HEK293 (cell line): ENCODE measurements around the gene B4GALT5.

Source experiments
- CTCF ChIA-PET: fragments of 350-600 bp; formaldehyde crosslinking; extraction: SDS; loops from one replicate; lab custom pipeline; 2021; ENCODE audit warnings: antibody characterized with exemption; lab: Yijun Ruan, JAX
- POLR2A ChIA-PET: fragments of 300-600 bp; formaldehyde crosslinking; extraction: SDS; loops from one replicate; lab custom pipeline; 2020; ENCODE audit warnings: antibody characterized with exemption, inconsistent platforms; lab: Yijun Ruan, JAX
- H3K27ac ChIP-seq: fragments of 200-500 bp; sonication (Bioruptor generic); 2 replicates; pipeline ENCODE4 v1.5.1; 2014; ENCODE audit warnings: low read depth, low read length, control low read depth, inconsistent platforms; ENCODE audit errors: extremely low read depth
- H3K36me3 ChIP-seq, 2 experiments: fragments of 200-500 bp in 1 of 2; sonication (Bioruptor generic) in 1 of 2; 1 replicate in 1 of 2; 2 replicates in 1 of 2; pipeline ENCODE4 v1.5.1; 2014 to 2017; ENCODE audit warnings: inconsistent platforms in 2 of 2, low read length in 2 of 2; ENCODE audit not compliant: control insufficient read depth in 2 of 2, insufficient read depth in 1 of 2
- H3K4me1 ChIP-seq: fragments of 200-500 bp; sonication (Bioruptor generic); 2 replicates; pipeline ENCODE4 v1.5.1; 2014; ENCODE audit warnings: mild to moderate bottlenecking, low read length, inconsistent platforms; ENCODE audit not compliant: control insufficient read depth, insufficient read depth
- H3K4me3 ChIP-seq: 2 replicates; pipeline ENCODE4 v1.5.1; 2011; ENCODE audit warnings: low read depth, mild to moderate bottlenecking, control low read depth, low read length, moderate library complexity
- H3K9me3 ChIP-seq: fragments of 200-500 bp; sonication (Bioruptor generic); 2 replicates; pipeline ENCODE4 v1.5.1; 2014; ENCODE audit warnings: low read depth, low read length, inconsistent platforms; ENCODE audit not compliant: control insufficient read depth, insufficient read depth
- HOXD13 ChIP-seq: sonication (generic); formaldehyde crosslinking; IDR thresholded peaks from 2 replicates; pipeline ENCODE4 v1.8.0; 2022; ENCODE audit warnings: missing genetic modification reagents, borderline replicate concordance
- SALL2 ChIP-seq: fragments of 450-650 bp; formaldehyde crosslinking; IDR thresholded peaks from 2 replicates; pipeline ENCODE4 v1.5.0; 2017; ENCODE audit warnings: missing biosample characterization, mild to moderate bottlenecking, missing genetic modification characterization, borderline replicate concordance
- ZNF112 ChIP-seq: fragments of 450-650 bp; formaldehyde crosslinking; IDR thresholded peaks from 2 replicates; pipeline ENCODE4 v1.5.0; 2017; ENCODE audit warnings: missing biosample characterization, missing genetic modification characterization
- ZNF146 ChIP-seq: fragments of 450-650 bp; formaldehyde crosslinking; IDR thresholded peaks from 2 replicates; pipeline ENCODE4 v1.5.1; 2016; ENCODE audit warnings: missing biosample characterization, missing genetic modification characterization
- ZNF280D ChIP-seq: fragments of 450-650 bp; formaldehyde crosslinking; IDR thresholded peaks from 2 replicates; pipeline ENCODE4 v1.5.1; 2016; ENCODE audit warnings: missing biosample characterization, missing genetic modification characterization
- ZNF302 ChIP-seq: fragments of 450-650 bp; formaldehyde crosslinking; IDR thresholded peaks from 2 replicates; pipeline ENCODE4 v1.5.1; 2016; ENCODE audit warnings: missing biosample characterization, missing genetic modification characterization, low read depth
- ZNF514 ChIP-seq: fragments of 450-650 bp; formaldehyde crosslinking; IDR thresholded peaks from 2 replicates; pipeline ENCODE4 v1.5.1; 2016; ENCODE audit warnings: missing biosample characterization, missing genetic modification characterization
- ZNF692 ChIP-seq: fragments of 450-650 bp; formaldehyde crosslinking; IDR thresholded peaks from 2 replicates; pipeline ENCODE4 v1.5.1; 2016; ENCODE audit warnings: missing biosample characterization, missing genetic modification characterization
- ZNF768 ChIP-seq: fragments of 450-650 bp; formaldehyde crosslinking; IDR thresholded peaks from 2 replicates; pipeline ENCODE4 v1.5.1; 2018; ENCODE audit warnings: missing biosample characterization, mild to moderate bottlenecking, missing genetic modification characterization
- ZSCAN16 ChIP-seq: fragments of 450-650 bp; formaldehyde crosslinking; IDR thresholded peaks from 2 replicates; pipeline ENCODE4 v1.5.1; 2016; ENCODE audit warnings: missing biosample characterization, missing genetic modification characterization

B4GALT5 gene

GRCh38 chr20:49602345-49603208, 111.1 kb downstream of the B4GALT5 start:
- no peaks in the 10 kb centered on the region for H3K9me3 ChIP-seq
- H3K27ac ChIP-seq: no peak overlapping the region
- H3K36me3 ChIP-seq: no peaks in the 10 kb centered on the region
- no peak for TF ChIP-seq ZNF514 (tag by site-specific recombination)
- no peak for TF ChIP-seq SALL2 (tag by site-specific recombination)
- TF ChIP-seq ZNF692 (tag by site-specific recombination): no peak
- TF ChIP-seq, all 188 proteins: peak for 0
- POLR2A ChIA-PET: no interaction called here
- CTCF ChIA-PET: interaction anchor here (0.6 to 10.1 kb wide), 8 partner anchors 31 to 524 kb away, joined by 3 to 297 read pairs (median 4); no protein-coding TSS in a partner anchor
- Histone ChIP-seq H3K4me1 (no peaks in the 10 kb centered on the region), H3K4me3 (no peak overlapping the region)

GRCh38 chr20:49601153-49601924, 112.3 kb downstream of the B4GALT5 start:
- H3K4me3 ChIP-seq: no peak overlapping the region
- POLR2A ChIA-PET: no interaction called here
- H3K9me3 ChIP-seq: no peaks in the 10 kb centered on the region
- CTCF ChIA-PET: interaction anchor here (0.6 to 1.7 kb wide), 5 partner anchors 30 to 96 kb away, joined by 3 to 6 read pairs (median 3); no protein-coding TSS in a partner anchor
- H3K36me3 ChIP-seq: no peaks in the 10 kb centered on the region
- no peak overlapping the region for H3K27ac ChIP-seq
- no peaks in the 10 kb centered on the region for H3K4me1 ChIP-seq
- TF ChIP-seq ZSCAN16 (tag by site-specific recombination) (no peak), ZNF768 (tag by site-specific recombination) (no peak)

GRCh38 chr20:49599746-49600113, 113.9 kb downstream of the B4GALT5 start:
- POLR2A ChIA-PET: no interaction called here
- no peaks in the 10 kb centered on the region for H3K4me1 ChIP-seq

GRCh38 chr20:49597825-49598395, 115.8 kb downstream of the B4GALT5 start:
- H3K4me1 ChIP-seq: no peaks in the 10 kb centered on the region
- ChIA-PET CTCF (interaction anchor here (0.5 to 2.2 kb wide), 3 partner anchors 11 to 197 kb away, joined by 3 to 14 read pairs (median 4); no protein-coding TSS in a partner anchor), POLR2A (no interaction called here)
- H3K9me3 ChIP-seq: no peaks in the 10 kb centered on the region
- no peaks in the 10 kb centered on the region for H3K36me3 ChIP-seq
- no peak overlapping the region for H3K4me3 ChIP-seq
- TF ChIP-seq ZNF112 (tag by site-specific recombination) (no peak), ZNF280D (tag by site-specific recombination) (0 out of 2 replicates have a peak, but pooled peaks have one; percentile 77), ZNF146 (tag by site-specific recombination) (peak; percentile 97)
- H3K27ac ChIP-seq: no peak overlapping the region

More at GRCh38 chr20:49599746-49600113, 113.9 kb downstream of the B4GALT5 start:
- Histone ChIP-seq H3K27ac (no peak overlapping the region), H3K4me3 (no peak overlapping the region), H3K36me3 (no peaks in the 10 kb centered on the region), H3K9me3 (no peaks in the 10 kb centered on the region)
- CTCF ChIA-PET: no interaction called here
- TF ChIP-seq ZNF768 (tag by site-specific recombination) (0 out of 2 replicates have a peak, but pooled peaks have one; percentile 59), HOXD13 (no peak), ZNF302 (tag by site-specific recombination) (no peak)
